ENCODE measurements around the gene RAB27A.
"Not testable (repeated sequence)": the region's sequence is repeated elsewhere in the genome, so short reads cannot be mapped to it uniquely, and the experiment has no call there.

The RAB27A gene

GRCh38 chr15:55249885-55250284, 39.7 kb downstream of the RAB27A start:
- not testable (repeated sequence) for DNase-seq

GRCh38 chr15:55248895-55249294, 40.7 kb downstream of the RAB27A start:
- no peak for DNase-seq

- no peak for DNase-seq
Observed at GRCh38 chr15:55247766-55248427, 41.7 kb downstream of the RAB27A start.

GRCh38 chr15:55247311-55247710, 42.3 kb downstream of the RAB27A start:
- no peak for DNase-seq

GRCh38 chr15:55246567-55246966, 43.0 kb downstream of the RAB27A start:
- DNase-seq = no peak

- no peak for DNase-seq
Observed at GRCh38 chr15:55245059-55245458, 44.6 kb downstream of the RAB27A start.

- DNase-seq = no peak
Observed at GRCh38 chr15:55241891-55242290, 47.7 kb downstream of the RAB27A start.

GRCh38 chr15:55241186-55241585, 48.4 kb downstream of the RAB27A start:
- DNase-seq = no peak

GRCh38 chr15:55240125-55240760, 49.4 kb downstream of the RAB27A start:
- no peak for DNase-seq

GRCh38 chr15:55239440-55240124, 50.0 kb downstream of the RAB27A start:
- DNase-seq = no peak

- no peak for DNase-seq
Observed at GRCh38 chr15:55238877-55239276, 50.7 kb downstream of the RAB27A start.

- DNase-seq = no peak
Observed at GRCh38 chr15:55237219-55238130, 52.1 kb downstream of the RAB27A start.

- DNase-seq = no peak
Observed at GRCh38 chr15:55235546-55236036, 54.0 kb downstream of the RAB27A start.

- no peak for DNase-seq
Observed at GRCh38 chr15:55234800-55235104, 54.9 kb downstream of the RAB27A start.

GRCh38 chr15:55234104-55234799, 55.4 kb downstream of the RAB27A start:
- DNase-seq = no peak

GRCh38 chr15:55231455-55231854, 58.2 kb downstream of the RAB27A start:
- DNase-seq = no peak

GRCh38 chr15:55230953-55231352, 58.7 kb downstream of the RAB27A start:
- DNase-seq = no peak

GRCh38 chr15:55230051-55230670, 59.5 kb downstream of the RAB27A start:
- no peak for DNase-seq

GRCh38 chr15:55226127-55226526, 63.5 kb downstream of the RAB27A start:
- DNase-seq = no peak

- DNase-seq = no peak
Observed at GRCh38 chr15:55224892-55225291, 64.7 kb downstream of the RAB27A start.

- DNase-seq = no peak
Observed at GRCh38 chr15:55222588-55222987, 67.0 kb downstream of the RAB27A start.
